B cell (primary cell): ENCODE measurements around the gene KCNC3. TPM values are rescaled to one million over a fixed set of nuclear protein-coding genes. Genes with fewer than 3 reads are reported as not detected.

Source experiments
- ATAC-seq: fragments of 200-7000 bp; cut with Tn5 transposase; one replicate; pipeline ENCODE4 v1.10.0; 2021; ENCODE audit warnings: low read depth, mild to moderate bottlenecking, moderate number of reproducible peaks, moderate library complexity
- CTCF ChIA-PET: fragments of 350-600 bp; sonication (Branson Sonifier 250); formaldehyde crosslinking; loops from one replicate; lab custom pipeline; 2021; ENCODE audit warnings: antibody characterized with exemption, inconsistent platforms; lab: Charles Lee
- POLR2A ChIA-PET: fragments of 350-600 bp; sonication (Branson Sonifier 250); formaldehyde crosslinking; loops from one replicate; lab custom pipeline; 2021; ENCODE audit warnings: antibody characterized with exemption; lab: Charles Lee
- DNase-seq: peaks from one replicate; pipeline ENCODE4 v3.0.0; 2013
- H2AFZ ChIP-seq: 2 replicates; pipeline ENCODE4 v1.6.1; 2012; ENCODE audit warnings: mild to moderate bottlenecking, low read depth, low read length; ENCODE audit not compliant: insufficient read depth, poor library complexity, severe bottlenecking
- H3K27ac ChIP-seq, 2 donors: 1 replicate in 1 of 2; 2 replicates in 1 of 2; pipeline ENCODE4 v1.5.1; 2012 to 2013; ENCODE audit warnings: low read length in 2 of 2, mild to moderate bottlenecking in 2 of 2, moderate library complexity in 1 of 2
- H3K27me3 ChIP-seq, 4 experiments: fragments of 200-600 bp in 1 of 4; sonication (generic) in 1 of 4; replicated peaks in 1 of 4; 1 replicate in 2 of 4; 2 replicates in 2 of 4; pipeline versions ENCODE4 v1.6.1 to v1.7.0; 2013 to 2016; ENCODE audit warnings: low read length in 3 of 4, mild to moderate bottlenecking in 2 of 4, mixed read lengths in 1 of 4, moderate library complexity in 1 of 4; ENCODE audit not compliant: insufficient read depth in 4 of 4, control insufficient read depth in 3 of 4; ENCODE audit errors: control extremely low read depth in 1 of 4
- H3K36me3 ChIP-seq, 2 experiments: replicated peaks in 1 of 2; 1 replicate in 1 of 2; 2 replicates in 1 of 2; pipeline versions ENCODE4 v1.6.1 to v1.7.1; 2013; ENCODE audit warnings: low read length in 1 of 2; ENCODE audit not compliant: insufficient read depth in 2 of 2, control insufficient read depth in 1 of 2; ENCODE audit errors: control extremely low read depth in 1 of 2, extremely low read depth in 1 of 2
- H3K4me1 ChIP-seq, 2 donors: fragments of 200-600 bp in 1 of 2; sonication (generic) in 1 of 2; 1 replicate in 1 of 2; 2 replicates in 1 of 2; pipeline versions ENCODE4 v1.5.1 to v1.6.1; 2013 to 2017; ENCODE audit warnings: low read length in 2 of 2; ENCODE audit not compliant: control insufficient read depth in 2 of 2, insufficient read depth in 2 of 2
- H3K4me2 ChIP-seq: replicated peaks from 2 replicates; pipeline ENCODE3; 2012; ENCODE audit warnings: mild to moderate bottlenecking, low read depth, low read length; ENCODE audit not compliant: poor library complexity, severe bottlenecking
- H3K4me3 ChIP-seq, 5 experiments: fragments of 200-600 bp in 1 of 5; sonication (generic) in 1 of 5; 1 replicate in 3 of 5; 2 replicates in 2 of 5; pipeline versions ENCODE4 v1.5.1 to v1.7.0; 2011 to 2016; ENCODE audit warnings: low read length in 4 of 5, mild to moderate bottlenecking in 4 of 5, low read depth in 2 of 5, control low read depth in 1 of 5, moderate library complexity in 1 of 5; ENCODE audit not compliant: insufficient read depth in 1 of 5; ENCODE audit errors: control extremely low read depth in 1 of 5, extremely low read depth in 1 of 5
- H3K79me2 ChIP-seq: fragments of 200-600 bp; sonication (generic); one replicate; pipeline ENCODE4 v1.6.0; 2016; ENCODE audit warnings: low read length; ENCODE audit not compliant: control insufficient read depth, insufficient read depth
- H3K9ac ChIP-seq: fragments of 200-600 bp; sonication (generic); 2 replicates; pipeline ENCODE4 v1.6.1; 2017; ENCODE audit warnings: mild to moderate bottlenecking, low read length, moderate library complexity
- H3K9me3 ChIP-seq, 3 donors: one replicate each; pipeline versions ENCODE4 v1.6.1 to v1.7.1; 2013; ENCODE audit warnings: low read length in 2 of 3; ENCODE audit not compliant: control insufficient read depth in 2 of 3, insufficient read depth in 1 of 3; ENCODE audit errors: control extremely low read depth in 1 of 3
- H4K20me1 ChIP-seq: 2 replicates; pipeline ENCODE4 v1.6.0; 2012; ENCODE audit warnings: mild to moderate bottlenecking, low read length; ENCODE audit not compliant: insufficient read depth, control insufficient read depth, poor library complexity, severe bottlenecking
- H3K27ac Mint-ChIP-seq: one replicate; pipeline ENCODE4 v1.8.0; 2021; ENCODE audit warnings: mixed read lengths
- H3K27me3 Mint-ChIP-seq: one replicate; pipeline ENCODE4 v1.8.0; 2021; ENCODE audit warnings: mixed read lengths
- H3K4me1 Mint-ChIP-seq: one replicate; pipeline ENCODE4 v1.8.0; 2021; ENCODE audit warnings: mixed read lengths
- H3K4me3 Mint-ChIP-seq: one replicate; pipeline ENCODE4 v1.8.0; 2021; ENCODE audit warnings: mixed read lengths
- H3K9me3 Mint-ChIP-seq: one replicate; pipeline ENCODE4 v1.8.0; 2022; ENCODE audit warnings: mixed read lengths; ENCODE audit not compliant: insufficient read depth
- EZH2 ChIP-seq: IDR thresholded peaks from 2 replicates; pipeline ENCODE4 v1.6.1; 2012; ENCODE audit warnings: borderline replicate concordance, low read depth, mild to moderate bottlenecking, moderate library complexity, low read length; ENCODE audit not compliant: insufficient read depth, poor library complexity, severe bottlenecking
- WGBS: methylation state at CpG from one replicate; pipeline ENCODE4 v1.1.5; 2013; ENCODE audit warnings: missing lambda C conversion rate; ENCODE audit not compliant: insufficient coverage; 5-methylcytosine and 5-hydroxymethylcytosine counted together
- intact Hi-C: fragments of 100-400 bp; cut with micrococcal nuclease; formaldehyde crosslinking; loops from one replicate; pipeline ENCODE4 v1.10.0; 2022
- polyA plus RNA-seq: library from polyadenylated mRNA; depleted of rRNA; stranded (reverse); fragments of >200 nt; gene quantifications from 2 replicates; pipeline ENCODE4 v1.2.3, GENCODE V29; 2012
- total RNA-seq, 2 donors: library from RNA; stranded (reverse); fragments of 120-200 nt in 1 of 2; gene quantifications; 1 replicate in 1 of 2; 2 replicates in 1 of 2; pipeline versions ENCODE4 v1.2.3 to v1.2.4, GENCODE V29; 2013 to 2022
- TF ChIP-seq, protein P1 (sequence below): fragments of 200-600 bp; IDR thresholded peaks from one replicate; pipeline ENCODE4 v1.8.0; 2022; ENCODE audit warnings: antibody characterized with exemption, mild to moderate bottlenecking

The KCNC3 gene
- total and polyA plus RNA-seq, 2 donors (not counting 1 experiment from before 2014, with no cell fraction given) = 12.3 to 23.0 TPM

- no peak for ATAC-seq
- peaks cover 28 to 61% of the 10 kb centered on the region in 2 donors for H3K4me1 ChIP-seq
- peaks cover 56% of the 10 kb centered on the region for H3K4me1 Mint-ChIP-seq
Observed at GRCh38 chr19:50362656-50363424, 33.7 kb upstream of the KCNC3 start.

More at GRCh38 chr19:50362656-50363424, 33.7 kb upstream of the KCNC3 start:
- H3K79me2 ChIP-seq = peaks cover 9% of the 10 kb centered on the region
- CTCF ChIA-PET = interaction anchor here (0.7 to 8.6 kb wide), 5 partner anchors 22 to 99 kb away, joined by 3 to 131 read pairs (median 4); no protein-coding TSS in a partner anchor
- peaks cover 0 to 6% (median 0%) of the 10 kb centered on the region in 3 donors for H3K9me3 ChIP-seq
- Mint-ChIP-seq H3K27ac (peak overlapping the region; percentile 32), H3K27me3 (no peaks in the 10 kb centered on the region), H3K4me3 (no peak overlapping the region), H3K9me3 (no peaks in the 10 kb centered on the region)
- 79% methylated on average over 5 of the region's 11 CpGs for WGBS
- H3K36me3 ChIP-seq = no peaks in the 10 kb centered on the region
- H3K4me2 ChIP-seq = no peak overlapping the region
- H4K20me1 ChIP-seq = no peaks in the 10 kb centered on the region
- H3K27me3 ChIP-seq = no peaks in the 10 kb centered on the region
- intact Hi-C loops = no loop called here
- H3K27ac ChIP-seq = no peak overlapping the region
- H2AFZ ChIP-seq = no peak overlapping the region
- POLR2A ChIA-PET = interaction anchor here (0.6 kb wide), 1 partner anchor 41 kb away, joined by 11 read pairs; no protein-coding TSS in a partner anchor
- no peak overlapping the region for H3K4me3 ChIP-seq
- no peak for DNase-seq
- TF ChIP-seq EZH2 = no peak
- TF ChIP-seq, protein P1, sequence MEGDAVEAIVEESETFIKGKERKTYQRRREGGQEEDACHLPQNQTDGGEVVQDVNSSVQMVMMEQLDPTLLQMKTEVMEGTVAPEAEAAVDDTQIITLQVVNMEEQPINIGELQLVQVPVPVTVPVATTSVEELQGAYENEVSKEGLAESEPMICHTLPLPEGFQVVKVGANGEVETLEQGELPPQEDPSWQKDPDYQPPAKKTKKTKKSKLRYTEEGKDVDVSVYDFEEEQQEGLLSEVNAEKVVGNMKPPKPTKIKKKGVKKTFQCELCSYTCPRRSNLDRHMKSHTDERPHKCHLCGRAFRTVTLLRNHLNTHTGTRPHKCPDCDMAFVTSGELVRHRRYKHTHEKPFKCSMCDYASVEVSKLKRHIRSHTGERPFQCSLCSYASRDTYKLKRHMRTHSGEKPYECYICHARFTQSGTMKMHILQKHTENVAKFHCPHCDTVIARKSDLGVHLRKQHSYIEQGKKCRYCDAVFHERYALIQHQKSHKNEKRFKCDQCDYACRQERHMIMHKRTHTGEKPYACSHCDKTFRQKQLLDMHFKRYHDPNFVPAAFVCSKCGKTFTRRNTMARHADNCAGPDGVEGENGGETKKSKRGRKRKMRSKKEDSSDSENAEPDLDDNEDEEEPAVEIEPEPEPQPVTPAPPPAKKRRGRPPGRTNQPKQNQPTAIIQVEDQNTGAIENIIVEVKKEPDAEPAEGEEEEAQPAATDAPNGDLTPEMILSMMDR = no peak
- H3K9ac ChIP-seq = no peak overlapping the region
